Neural crest cell (in vitro differentiated cells): ENCODE data around the gene CHID1. TPM values are rescaled to one million over a fixed set of nuclear protein-coding genes. Genes with fewer than 3 reads are reported as not detected.

Experiments
- DNase-seq: peaks from one replicate; pipeline ENCODE4 v3.0.0; 2021; ENCODE audit warnings: low read depth, mixed read lengths, low spot score
- H3K27ac Mint-ChIP-seq: one replicate; pipeline ENCODE4 v1.8.0; 2021; ENCODE audit warnings: mild to moderate bottlenecking, mixed read lengths; ENCODE audit not compliant: unreplicated experiment
- H3K27me3 Mint-ChIP-seq: 2 replicates; pipeline ENCODE4 v1.8.0; 2021; ENCODE audit warnings: low read depth, mild to moderate bottlenecking, mixed read lengths
- H3K36me3 Mint-ChIP-seq: 2 replicates; pipeline ENCODE4 v1.8.0; 2021; ENCODE audit warnings: low read depth, mild to moderate bottlenecking, mixed read lengths
- H3K4me1 Mint-ChIP-seq: 2 replicates; pipeline ENCODE4 v1.8.0; 2021; ENCODE audit warnings: mixed read lengths
- H3K4me3 Mint-ChIP-seq: one replicate; pipeline ENCODE4 v1.8.0; 2021; ENCODE audit warnings: mild to moderate bottlenecking, mixed read lengths
- H3K9me3 Mint-ChIP-seq: 2 replicates; pipeline ENCODE4 v1.8.0; 2021; ENCODE audit warnings: mixed read lengths
- CTCF ChIP-seq: fragments of 200-600 bp; sonication (generic); conservative IDR thresholded peaks from 2 replicates; pipeline ENCODE4 v1.5.0; 2021; ENCODE audit warnings: antibody characterized with exemption, mild to moderate bottlenecking
- total RNA-seq: library from RNA; stranded (reverse); gene quantifications from 2 replicates; pipeline ENCODE4 v1.2.1, GENCODE V29; 2021

Gene CHID1
- total RNA-seq, 1 donor from 2014 or later: 82.4 TPM

DNA sequence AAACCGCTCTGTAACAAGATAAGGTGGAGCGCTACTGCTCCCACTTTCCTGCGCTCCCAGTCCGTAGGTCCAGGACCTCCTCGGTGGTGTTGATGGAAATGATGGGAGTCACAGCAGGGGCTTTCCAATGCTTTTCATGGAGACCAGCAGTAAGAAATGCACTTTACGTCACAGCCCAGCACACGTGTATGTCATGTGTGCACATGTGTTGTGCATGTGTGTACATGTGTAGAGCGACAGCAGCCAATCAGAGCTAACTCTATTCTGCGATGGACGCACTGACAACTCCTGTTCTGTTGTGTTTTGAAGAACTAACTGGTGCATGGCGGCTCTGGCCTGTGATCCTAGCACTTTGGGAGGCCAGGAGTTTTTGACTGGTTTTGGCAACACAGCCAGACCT, 1.2 kb downstream of the CHID1 start:
- Mint-ChIP-seq H3K9me3 (no peaks in the 10 kb centered on the region), H3K4me3 (peak overlapping the region; percentile 88), H3K27ac (peak overlapping the region; percentile 35), H3K27me3 (no peaks in the 10 kb centered on the region), H3K36me3 (no peaks in the 10 kb centered on the region), H3K4me1 (peaks cover 13% of the 10 kb centered on the region)
- no peak for TF ChIP-seq CTCF
- no peak for DNase-seq

- H3K4me3 Mint-ChIP-seq: peak overlapping the region; percentile 80
- H3K27ac Mint-ChIP-seq: peak overlapping the region; percentile 27
- H3K4me1 Mint-ChIP-seq: peaks cover 13% of the 10 kb centered on the region
- H3K36me3 Mint-ChIP-seq: no peaks in the 10 kb centered on the region
- TF ChIP-seq CTCF: no peak
- H3K9me3 Mint-ChIP-seq: no peaks in the 10 kb centered on the region
- H3K27me3 Mint-ChIP-seq: no peaks in the 10 kb centered on the region
- DNase-seq: no peak
Measured at GRCh38 chr11:908273-908672, 2.3 kb downstream of the CHID1 start.

DNA sequence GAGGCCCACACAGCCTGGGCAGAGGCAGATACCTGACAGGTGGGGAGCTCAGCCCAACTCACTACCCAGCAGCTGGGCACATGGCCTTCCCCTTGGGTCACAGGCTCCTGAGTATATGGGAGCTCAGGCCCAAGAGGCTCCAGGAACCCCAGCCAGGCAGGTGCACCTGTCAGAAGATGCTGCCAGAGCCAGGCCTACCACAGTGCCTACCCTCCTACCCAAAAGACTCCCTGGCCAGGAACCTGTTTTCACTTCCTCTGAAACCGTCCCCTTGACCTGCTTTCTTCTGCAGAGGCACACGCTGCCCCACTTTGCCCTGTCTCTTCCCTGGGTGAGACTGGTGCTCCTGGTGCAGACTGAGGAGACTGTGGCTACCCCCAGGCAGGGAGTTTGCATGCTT, 2.9 kb downstream of the CHID1 start:
- no peaks in the 10 kb centered on the region for H3K27me3 Mint-ChIP-seq
- H3K4me3 Mint-ChIP-seq: peak overlapping the region; percentile 80

DNA sequence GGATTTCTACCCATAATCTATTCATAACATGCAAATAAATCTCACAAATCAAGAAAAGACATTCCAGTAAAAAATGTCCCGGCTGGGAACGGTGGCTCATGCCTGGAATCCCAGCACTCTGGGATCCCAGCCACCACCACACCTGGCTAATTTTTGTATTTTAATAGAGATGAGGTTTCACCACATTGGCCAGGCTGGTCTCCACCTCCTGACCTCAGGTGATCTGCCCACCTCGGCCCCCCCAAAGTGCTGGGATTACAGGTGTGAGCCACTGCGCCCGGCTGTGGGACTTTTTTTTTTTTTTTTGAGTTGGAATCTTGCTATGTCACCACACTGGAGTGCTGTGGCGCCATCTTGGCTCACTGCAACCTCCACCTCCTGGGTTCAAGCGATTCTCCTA, 4.7 kb downstream of the CHID1 start:
- no peak overlapping the region for H3K27ac Mint-ChIP-seq

More for the DNA sequence above, 2.9 kb downstream of the CHID1 start:
- no peak for DNase-seq
- Mint-ChIP-seq H3K36me3 (no peaks in the 10 kb centered on the region), H3K9me3 (no peaks in the 10 kb centered on the region), H3K4me1 (peaks cover 13% of the 10 kb centered on the region), H3K27ac (peak overlapping the region; percentile 27)
- no peak for TF ChIP-seq CTCF

GRCh38 chr11:904380-904779, 6.2 kb downstream of the CHID1 start:
- H3K27me3 Mint-ChIP-seq: no peaks in the 10 kb centered on the region
- H3K9me3 Mint-ChIP-seq: no peaks in the 10 kb centered on the region
- peaks cover 3% of the 10 kb centered on the region for H3K4me1 Mint-ChIP-seq
- no peak for TF ChIP-seq CTCF
- peaks cover 4% of the 10 kb centered on the region for H3K36me3 Mint-ChIP-seq
- H3K4me3 Mint-ChIP-seq: peak overlapping the region; percentile 48
- no peak for DNase-seq
- H3K27ac Mint-ChIP-seq: no peak overlapping the region

More for the DNA sequence above, 4.7 kb downstream of the CHID1 start:
- Mint-ChIP-seq H3K27me3 (no peaks in the 10 kb centered on the region), H3K4me3 (peak overlapping the region; percentile 13), H3K9me3 (no peaks in the 10 kb centered on the region), H3K4me1 (peaks cover 6% of the 10 kb centered on the region), H3K36me3 (peaks cover 4% of the 10 kb centered on the region)
- no peak for DNase-seq
- TF ChIP-seq CTCF: no peak
